ENCODE data around the gene EPB41L4A.

DNA sequence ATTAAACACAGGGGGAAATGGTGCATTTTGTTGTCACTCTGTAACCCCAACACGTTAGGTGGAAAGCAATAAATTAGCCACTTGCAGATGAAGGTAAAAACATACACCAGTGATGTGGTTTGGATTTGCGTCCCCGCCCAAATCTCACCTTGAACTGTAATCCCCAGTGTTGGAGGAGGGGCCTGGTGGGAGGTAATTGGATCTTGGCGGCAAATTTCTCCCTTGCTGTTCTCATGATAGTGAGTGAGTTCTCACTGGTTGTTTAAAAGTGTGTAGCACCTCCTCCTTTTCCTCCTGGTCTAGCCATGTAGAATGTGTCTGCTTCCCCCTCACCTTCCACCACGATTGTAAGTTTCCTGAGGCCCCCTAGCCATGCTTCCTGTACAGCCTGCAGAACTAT, 17.2 kb downstream of the EPB41L4A start:
- TF ChIP-seq POLR2AphosphoS5 (IDR thresholded peaks at IDR 0.05) = no peak
- no peak for TF ChIP-seq POLR2A (IDR thresholded peaks at IDR 0.05)
- TF ChIP-seq EP300 (IDR thresholded peaks at IDR 0.05) = no peak
- TF ChIP-seq, protein P1, sequence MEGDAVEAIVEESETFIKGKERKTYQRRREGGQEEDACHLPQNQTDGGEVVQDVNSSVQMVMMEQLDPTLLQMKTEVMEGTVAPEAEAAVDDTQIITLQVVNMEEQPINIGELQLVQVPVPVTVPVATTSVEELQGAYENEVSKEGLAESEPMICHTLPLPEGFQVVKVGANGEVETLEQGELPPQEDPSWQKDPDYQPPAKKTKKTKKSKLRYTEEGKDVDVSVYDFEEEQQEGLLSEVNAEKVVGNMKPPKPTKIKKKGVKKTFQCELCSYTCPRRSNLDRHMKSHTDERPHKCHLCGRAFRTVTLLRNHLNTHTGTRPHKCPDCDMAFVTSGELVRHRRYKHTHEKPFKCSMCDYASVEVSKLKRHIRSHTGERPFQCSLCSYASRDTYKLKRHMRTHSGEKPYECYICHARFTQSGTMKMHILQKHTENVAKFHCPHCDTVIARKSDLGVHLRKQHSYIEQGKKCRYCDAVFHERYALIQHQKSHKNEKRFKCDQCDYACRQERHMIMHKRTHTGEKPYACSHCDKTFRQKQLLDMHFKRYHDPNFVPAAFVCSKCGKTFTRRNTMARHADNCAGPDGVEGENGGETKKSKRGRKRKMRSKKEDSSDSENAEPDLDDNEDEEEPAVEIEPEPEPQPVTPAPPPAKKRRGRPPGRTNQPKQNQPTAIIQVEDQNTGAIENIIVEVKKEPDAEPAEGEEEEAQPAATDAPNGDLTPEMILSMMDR (IDR thresholded peaks at IDR 0.05) = no peak

Measured in stomach (tissue), 4 donors.